ENCODE data around the gene SLC2A14. TPM values are rescaled to one million over a fixed set of nuclear protein-coding genes. Genes with fewer than 3 reads are reported as not detected.
A peak's percentile ranks its signal among the peaks of the same experiment; 100 is the strongest.
"Not testable (repeated sequence)": the region's sequence is repeated elsewhere in the genome, so short reads cannot be mapped to it uniquely, and the experiment has no call there.

SLC2A14 gene
- total RNA-seq, 1 experiment from 2014 or later: 0.13 TPM

DNA sequence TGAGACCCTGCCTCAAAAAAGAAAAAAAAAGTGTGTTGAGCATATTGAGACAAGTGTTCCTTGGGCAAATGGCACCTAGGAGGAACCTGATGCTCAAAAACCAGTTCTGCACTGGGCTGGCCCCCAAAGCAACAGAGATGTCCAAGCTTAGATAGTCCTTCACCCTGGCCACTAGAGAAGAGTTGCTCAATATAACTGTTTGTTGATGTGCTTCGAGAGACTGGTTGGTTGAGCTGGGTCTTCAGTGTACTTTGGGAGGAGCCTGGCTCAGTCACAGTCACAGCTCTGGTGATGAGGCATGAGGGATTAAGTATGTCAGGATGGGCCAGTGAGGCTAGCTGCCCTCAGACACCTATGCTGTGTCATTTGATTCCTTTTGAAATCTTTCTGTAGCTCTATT is 38.0 kb downstream of the SLC2A14 start:
- no peaks in the 10 kb centered on the region for H3K36me3 ChIP-seq (ENCODE audit: low read depth)
- no peak for TF ChIP-seq EZH2 (IDR thresholded peaks at IDR 0.05; ENCODE audit: low read depth)
- TF ChIP-seq, protein P1, sequence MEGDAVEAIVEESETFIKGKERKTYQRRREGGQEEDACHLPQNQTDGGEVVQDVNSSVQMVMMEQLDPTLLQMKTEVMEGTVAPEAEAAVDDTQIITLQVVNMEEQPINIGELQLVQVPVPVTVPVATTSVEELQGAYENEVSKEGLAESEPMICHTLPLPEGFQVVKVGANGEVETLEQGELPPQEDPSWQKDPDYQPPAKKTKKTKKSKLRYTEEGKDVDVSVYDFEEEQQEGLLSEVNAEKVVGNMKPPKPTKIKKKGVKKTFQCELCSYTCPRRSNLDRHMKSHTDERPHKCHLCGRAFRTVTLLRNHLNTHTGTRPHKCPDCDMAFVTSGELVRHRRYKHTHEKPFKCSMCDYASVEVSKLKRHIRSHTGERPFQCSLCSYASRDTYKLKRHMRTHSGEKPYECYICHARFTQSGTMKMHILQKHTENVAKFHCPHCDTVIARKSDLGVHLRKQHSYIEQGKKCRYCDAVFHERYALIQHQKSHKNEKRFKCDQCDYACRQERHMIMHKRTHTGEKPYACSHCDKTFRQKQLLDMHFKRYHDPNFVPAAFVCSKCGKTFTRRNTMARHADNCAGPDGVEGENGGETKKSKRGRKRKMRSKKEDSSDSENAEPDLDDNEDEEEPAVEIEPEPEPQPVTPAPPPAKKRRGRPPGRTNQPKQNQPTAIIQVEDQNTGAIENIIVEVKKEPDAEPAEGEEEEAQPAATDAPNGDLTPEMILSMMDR (conservative IDR thresholded peaks at IDR 0.05): no peak
- H3K9me2 ChIP-seq (ENCODE audit: insufficient read depth): no peaks in the 10 kb centered on the region
- H3K4me2 ChIP-seq: peak overlapping the region; percentile 33; the same call in 1 of the 2 replicates
- no peaks in the 10 kb centered on the region for H3K79me2 ChIP-seq (ENCODE audit: low read depth)
- intact Hi-C loops (cut with micrococcal nuclease; ENCODE audit: unreplicated experiment): no loop called here
- DNase-seq: peak in 1 of 2 experiments; percentile 70
- no peaks in the 10 kb centered on the region for H3K9me3 ChIP-seq (ENCODE audit: insufficient read depth, low read depth)
- no peaks in the 10 kb centered on the region for H4K20me1 ChIP-seq (ENCODE audit: insufficient read depth)
- H3K27ac ChIP-seq: no peak overlapping the region
- no peak overlapping the region for H2AFZ ChIP-seq
- ChIA-PET CTCF (interaction anchor here (0.6 to 0.9 kb wide), 4 partner anchors 99 to 709 kb away, joined by 3 to 5 read pairs (median 4); no protein-coding TSS in a partner anchor), POLR2A (ENCODE audit: unreplicated experiment) (interaction anchor here (0.7 kb wide), 1 partner anchor 192 kb away, joined by 3 read pairs; no protein-coding TSS in a partner anchor)
- no peak overlapping the region for H3K4me3 ChIP-seq
- H3K4me1 ChIP-seq (replicated peaks; ENCODE audit: insufficient read depth): peaks cover 17% of the 10 kb centered on the region
- H3F3A ChIP-seq (ENCODE audit: insufficient read depth, low read depth): peaks cover 7% of the 10 kb centered on the region; the same call in 1 of the 2 replicates
- no peaks in the 10 kb centered on the region for H3K27me3 ChIP-seq (ENCODE audit: insufficient read depth, low read depth)
- no TSS peak for BruUV-seq (replicated peaks)

DNA sequence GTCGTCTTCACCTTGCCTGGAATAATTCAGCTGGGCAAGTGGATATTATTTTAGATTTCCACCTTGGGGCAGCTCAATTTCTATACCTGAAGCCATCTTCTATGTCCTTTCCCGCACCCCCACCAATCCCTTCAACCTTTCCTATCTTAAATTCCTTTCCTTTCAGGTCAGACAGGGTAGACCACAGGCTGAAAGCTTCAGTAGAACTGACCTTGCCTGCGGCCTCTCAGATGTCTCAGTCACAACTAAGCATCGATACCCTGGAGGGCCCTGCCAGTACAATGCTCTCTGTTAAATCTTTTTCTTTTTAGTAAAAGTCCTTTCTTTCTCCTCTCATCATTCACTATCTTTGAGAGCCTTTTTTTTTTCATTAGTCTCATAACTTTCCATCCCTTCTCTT is 38.9 kb downstream of the SLC2A14 start:
- no peaks in the 10 kb centered on the region for H3K36me3 ChIP-seq (ENCODE audit: low read depth)
- no peak for TF ChIP-seq EZH2 (IDR thresholded peaks at IDR 0.05; ENCODE audit: low read depth)
- TF ChIP-seq, protein P1 (conservative IDR thresholded peaks at IDR 0.05): no peak
- DNase-seq: no peak
- H3K4me2 ChIP-seq: no peak overlapping the region
- H4K20me1 ChIP-seq (ENCODE audit: insufficient read depth): no peaks in the 10 kb centered on the region
- H3K27me3 ChIP-seq (ENCODE audit: insufficient read depth, low read depth): no peaks in the 10 kb centered on the region
- peaks cover 17% of the 10 kb centered on the region for H3K4me1 ChIP-seq (replicated peaks; ENCODE audit: insufficient read depth)
- no peak overlapping the region for H3K27ac ChIP-seq
- intact Hi-C loops (cut with micrococcal nuclease; ENCODE audit: unreplicated experiment): no loop called here
- no TSS peak for BruUV-seq (replicated peaks)
- CTCF ChIA-PET: interaction anchor here (0.7 to 0.9 kb wide), 4 partner anchors 30 to 735 kb away, joined by 3 to 7 read pairs (median 4); no protein-coding TSS in a partner anchor
- no peaks in the 10 kb centered on the region for H3K79me2 ChIP-seq (ENCODE audit: low read depth)
- no peaks in the 10 kb centered on the region for H3K9me2 ChIP-seq (ENCODE audit: insufficient read depth)
- no peak overlapping the region for H3K4me3 ChIP-seq
- no peaks in the 10 kb centered on the region for H3K9me3 ChIP-seq (ENCODE audit: insufficient read depth, low read depth)
- no peak overlapping the region for H2AFZ ChIP-seq
- H3F3A ChIP-seq (ENCODE audit: insufficient read depth, low read depth): peaks cover 7% of the 10 kb centered on the region; the same call in 1 of the 2 replicates
- POLR2A ChIA-PET (ENCODE audit: unreplicated experiment): no interaction called here

DNA sequence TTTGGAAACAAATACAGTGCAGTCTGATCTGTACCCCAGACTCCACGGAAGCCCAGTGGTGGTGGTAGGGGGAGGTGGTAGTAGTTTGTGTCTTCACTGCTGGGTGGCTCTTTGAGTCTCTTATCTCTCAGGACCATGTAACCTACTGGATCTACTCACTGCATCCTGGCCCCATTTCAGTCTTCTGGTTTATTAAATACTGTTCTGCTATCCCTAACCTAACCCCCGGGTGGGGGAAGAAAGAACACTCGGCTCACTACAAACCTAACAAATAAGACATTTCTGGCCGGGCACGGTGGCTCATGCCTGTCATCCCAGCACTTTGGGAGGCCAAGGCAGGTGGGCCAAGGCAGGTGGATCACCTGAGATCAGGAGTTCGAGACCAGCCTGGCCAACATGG is 39.5 kb downstream of the SLC2A14 start:
- H3K9me3 ChIP-seq (ENCODE audit: insufficient read depth, low read depth); H3K36me3 ChIP-seq (ENCODE audit: low read depth); H3K4me2 ChIP-seq; H3F3A ChIP-seq (ENCODE audit: insufficient read depth, low read depth); H3K4me3 ChIP-seq; BruUV-seq (replicated peaks); H4K20me1 ChIP-seq (ENCODE audit: insufficient read depth); H3K27ac ChIP-seq; H3K79me2 ChIP-seq (ENCODE audit: low read depth); H3K9me2 ChIP-seq (ENCODE audit: insufficient read depth); DNase-seq; intact Hi-C loops (cut with micrococcal nuclease; ENCODE audit: unreplicated experiment); H3K27me3 ChIP-seq (ENCODE audit: insufficient read depth, low read depth); H2AFZ ChIP-seq; POLR2A ChIA-PET (ENCODE audit: unreplicated experiment): not testable (repeated sequence)
- CTCF ChIA-PET: interaction anchor here (0.7 to 1.6 kb wide), 5 partner anchors 31 to 306 kb away, joined by 3 to 7 read pairs (median 6); partner anchors contain the start of gene SLC2A3
- H3K4me1 ChIP-seq (replicated peaks; ENCODE audit: insufficient read depth): peaks cover 17% of the 10 kb centered on the region

Data from PC-9 (cell line).